ENCODE measurements around the gene DSP. TPM values are rescaled to one million over a fixed set of nuclear protein-coding genes. Genes with fewer than 3 reads are reported as not detected.

The DSP gene
- total RNA-seq, 2 experiments from 2014 or later: 0.08 to 0.13 TPM

- DNase-seq (no peak), ATAC-seq (no peak)
- Mint-ChIP-seq H3K4me1 (ENCODE audit: low read depth) (no peaks in the 10 kb centered on the region), H3K9me3 (ENCODE audit: insufficient read depth) (no peaks in the 10 kb centered on the region), H3K27ac (no peak overlapping the region), H3K36me3 (ENCODE audit: low read depth) (no peaks in the 10 kb centered on the region), H3K27me3 (ENCODE audit: low read depth) (peaks cover 21% of the 10 kb centered on the region), H3K4me3 (no peak overlapping the region)
- ChIA-PET POLR2A (no interaction called here), CTCF (no interaction called here)
Observed at GRCh38 chr6:7518877-7519276, 22.6 kb upstream of the DSP start.

GRCh38 chr6:7522873-7523272, 18.6 kb upstream of the DSP start:
- ATAC-seq (no peak), DNase-seq (no peak)
- no peak overlapping the region for H3K4me3 Mint-ChIP-seq
- no peaks in the 10 kb centered on the region for H3K36me3 Mint-ChIP-seq (ENCODE audit: low read depth)
- H3K27me3 Mint-ChIP-seq (ENCODE audit: low read depth): peaks cover 32% of the 10 kb centered on the region
- no peaks in the 10 kb centered on the region for H3K9me3 Mint-ChIP-seq (ENCODE audit: insufficient read depth)
- ChIA-PET CTCF (no interaction called here), POLR2A (no interaction called here)
- H3K27ac Mint-ChIP-seq: no peak overlapping the region
- no peaks in the 10 kb centered on the region for H3K4me1 Mint-ChIP-seq (ENCODE audit: low read depth)

GRCh38 chr6:7523922-7524321, 17.5 kb upstream of the DSP start:
- Mint-ChIP-seq H3K4me3 (no peak overlapping the region), H3K27me3 (ENCODE audit: low read depth) (peaks cover 37% of the 10 kb centered on the region), H3K9me3 (ENCODE audit: insufficient read depth) (no peaks in the 10 kb centered on the region), H3K4me1 (ENCODE audit: low read depth) (no peaks in the 10 kb centered on the region), H3K27ac (no peak overlapping the region), H3K36me3 (ENCODE audit: low read depth) (no peaks in the 10 kb centered on the region)
- ChIA-PET POLR2A (no interaction called here), CTCF (no interaction called here)
- no peak for DNase-seq
- ATAC-seq: no peak

- Mint-ChIP-seq H3K36me3 (ENCODE audit: low read depth) (no peaks in the 10 kb centered on the region), H3K4me1 (ENCODE audit: low read depth) (no peaks in the 10 kb centered on the region), H3K4me3 (no peak overlapping the region), H3K9me3 (ENCODE audit: insufficient read depth) (no peaks in the 10 kb centered on the region), H3K27ac (no peak overlapping the region), H3K27me3 (ENCODE audit: low read depth) (peaks cover 44% of the 10 kb centered on the region)
- DNase-seq (no peak), ATAC-seq (no peak)
- ChIA-PET POLR2A (no interaction called here), CTCF (no interaction called here)
Observed at GRCh38 chr6:7526755-7527154, 14.7 kb upstream of the DSP start.

GRCh38 chr6:7528565-7528964, 12.9 kb upstream of the DSP start:
- Mint-ChIP-seq H3K27me3 (ENCODE audit: low read depth) (peaks cover 38% of the 10 kb centered on the region), H3K9me3 (ENCODE audit: insufficient read depth) (no peaks in the 10 kb centered on the region), H3K4me1 (ENCODE audit: low read depth) (no peaks in the 10 kb centered on the region), H3K36me3 (ENCODE audit: low read depth) (no peaks in the 10 kb centered on the region), H3K27ac (no peak overlapping the region), H3K4me3 (no peak overlapping the region)
- ATAC-seq (no peak), DNase-seq (no peak)
- ChIA-PET CTCF (interaction anchor here (1.5 kb wide), 1 partner anchor 12 kb away, joined by 3 read pairs; no protein-coding TSS in a partner anchor), POLR2A (no interaction called here)

GRCh38 chr6:7529141-7529540, 12.3 kb upstream of the DSP start:
- DNase-seq (no peak), ATAC-seq (no peak)
- ChIA-PET POLR2A (no interaction called here), CTCF (interaction anchor here (1.5 kb wide), 1 partner anchor 12 kb away, joined by 3 read pairs; no protein-coding TSS in a partner anchor)
- Mint-ChIP-seq H3K36me3 (ENCODE audit: low read depth) (no peaks in the 10 kb centered on the region), H3K27me3 (ENCODE audit: low read depth) (peaks cover 39% of the 10 kb centered on the region), H3K9me3 (ENCODE audit: insufficient read depth) (no peaks in the 10 kb centered on the region), H3K27ac (no peak overlapping the region), H3K4me3 (no peak overlapping the region), H3K4me1 (ENCODE audit: low read depth) (no peaks in the 10 kb centered on the region)

GRCh38 chr6:7532232-7532631, 9.2 kb upstream of the DSP start:
- Mint-ChIP-seq H3K27me3 (ENCODE audit: low read depth) (peaks cover 41% of the 10 kb centered on the region), H3K36me3 (ENCODE audit: low read depth) (no peaks in the 10 kb centered on the region), H3K9me3 (ENCODE audit: insufficient read depth) (no peaks in the 10 kb centered on the region), H3K4me3 (no peak overlapping the region), H3K4me1 (ENCODE audit: low read depth) (no peaks in the 10 kb centered on the region), H3K27ac (no peak overlapping the region)
- ChIA-PET CTCF (no interaction called here), POLR2A (no interaction called here)
- ATAC-seq: no peak
- no peak for DNase-seq

GRCh38 chr6:7532821-7533220, 8.7 kb upstream of the DSP start:
- ATAC-seq (no peak), DNase-seq (no peak)
- Mint-ChIP-seq H3K27ac (no peak overlapping the region), H3K36me3 (ENCODE audit: low read depth) (no peaks in the 10 kb centered on the region), H3K9me3 (ENCODE audit: insufficient read depth) (no peaks in the 10 kb centered on the region), H3K4me3 (no peak overlapping the region), H3K27me3 (ENCODE audit: low read depth) (peaks cover 41% of the 10 kb centered on the region), H3K4me1 (ENCODE audit: low read depth) (no peaks in the 10 kb centered on the region)
- ChIA-PET POLR2A (no interaction called here), CTCF (no interaction called here)

GRCh38 chr6:7534192-7534591, 7.3 kb upstream of the DSP start:
- Mint-ChIP-seq H3K36me3 (ENCODE audit: low read depth) (no peaks in the 10 kb centered on the region), H3K27ac (no peak overlapping the region), H3K4me3 (no peak overlapping the region), H3K9me3 (ENCODE audit: insufficient read depth) (no peaks in the 10 kb centered on the region), H3K4me1 (ENCODE audit: low read depth) (no peaks in the 10 kb centered on the region), H3K27me3 (ENCODE audit: low read depth) (peaks cover 43% of the 10 kb centered on the region)
- CTCF ChIA-PET: no interaction called here
- POLR2A ChIA-PET: no interaction called here
- DNase-seq: no peak
- no peak for ATAC-seq

GRCh38 chr6:7535498-7535897, 6.0 kb upstream of the DSP start:
- H3K9me3 Mint-ChIP-seq (ENCODE audit: insufficient read depth): no peaks in the 10 kb centered on the region
- ChIA-PET CTCF (no interaction called here), POLR2A (no interaction called here)
- DNase-seq (no peak), ATAC-seq (no peak)
- no peaks in the 10 kb centered on the region for H3K36me3 Mint-ChIP-seq (ENCODE audit: low read depth)
- H3K27me3 Mint-ChIP-seq (ENCODE audit: low read depth): peaks cover 47% of the 10 kb centered on the region
- H3K4me3 Mint-ChIP-seq: no peak overlapping the region
- no peak overlapping the region for H3K27ac Mint-ChIP-seq
- peaks cover 4% of the 10 kb centered on the region for H3K4me1 Mint-ChIP-seq (ENCODE audit: low read depth)

- Mint-ChIP-seq H3K36me3 (ENCODE audit: low read depth) (no peaks in the 10 kb centered on the region), H3K4me3 (no peak overlapping the region), H3K27me3 (ENCODE audit: low read depth) (peaks cover 58% of the 10 kb centered on the region), H3K9me3 (ENCODE audit: insufficient read depth) (no peaks in the 10 kb centered on the region), H3K4me1 (ENCODE audit: low read depth) (peaks cover 15% of the 10 kb centered on the region), H3K27ac (no peak overlapping the region)
- ChIA-PET POLR2A (no interaction called here), CTCF (interaction anchor here (1.1 kb wide), 1 partner anchor 29 kb away, joined by 3 read pairs; no protein-coding TSS in a partner anchor)
- DNase-seq (no peak), ATAC-seq (no peak)
Observed at GRCh38 chr6:7537565-7538174, 3.8 kb upstream of the DSP start.

- CTCF ChIA-PET: interaction anchor here (1.1 kb wide), 1 partner anchor 28 kb away, joined by 3 read pairs; no protein-coding TSS in a partner anchor
- H3K27ac Mint-ChIP-seq: no peak overlapping the region
- ATAC-seq (no peak), DNase-seq (no peak)
- H3K4me1 Mint-ChIP-seq (ENCODE audit: low read depth): peaks cover 15% of the 10 kb centered on the region
- H3K27me3 Mint-ChIP-seq (ENCODE audit: low read depth): peaks cover 58% of the 10 kb centered on the region
- POLR2A ChIA-PET: no interaction called here
- H3K4me3 Mint-ChIP-seq: no peak overlapping the region
- no peaks in the 10 kb centered on the region for H3K36me3 Mint-ChIP-seq (ENCODE audit: low read depth)
- H3K9me3 Mint-ChIP-seq (ENCODE audit: insufficient read depth): no peaks in the 10 kb centered on the region
Observed at GRCh38 chr6:7538484-7538883, 3.0 kb upstream of the DSP start.

- ChIA-PET POLR2A (no interaction called here), CTCF (interaction anchor here (1.3 kb wide), 1 partner anchor 466 kb away, joined by 4 read pairs; no protein-coding TSS in a partner anchor)
- no peak overlapping the region for H3K27ac Mint-ChIP-seq
- peaks cover 15% of the 10 kb centered on the region for H3K4me1 Mint-ChIP-seq (ENCODE audit: low read depth)
- peak overlapping the region; percentile 61 for H3K4me3 Mint-ChIP-seq
- ATAC-seq (no peak), DNase-seq (no peak)
- no peaks in the 10 kb centered on the region for H3K36me3 Mint-ChIP-seq (ENCODE audit: low read depth)
- peaks cover 63% of the 10 kb centered on the region for H3K27me3 Mint-ChIP-seq (ENCODE audit: low read depth)
- no peaks in the 10 kb centered on the region for H3K9me3 Mint-ChIP-seq (ENCODE audit: insufficient read depth)
Observed at GRCh38 chr6:7540595-7540994, 876 bp upstream of the DSP start.

All from activated CD8-positive, alpha-beta T cell treated with anti-CD3 and anti-CD28 coated beads, Interleukin-2, amount 10 ng/mL, durations not matched to agents 7 days and 5 days (primary cell).